Measurements from ENCODE around the gene CARS2. TPM values are rescaled to one million over a fixed set of nuclear protein-coding genes. Genes with fewer than 3 reads are reported as not detected.

Gene CARS2
- total and polyA plus RNA-seq, 4 donors: 47.7 to 65.0 (median 54.2) TPM

DNA sequence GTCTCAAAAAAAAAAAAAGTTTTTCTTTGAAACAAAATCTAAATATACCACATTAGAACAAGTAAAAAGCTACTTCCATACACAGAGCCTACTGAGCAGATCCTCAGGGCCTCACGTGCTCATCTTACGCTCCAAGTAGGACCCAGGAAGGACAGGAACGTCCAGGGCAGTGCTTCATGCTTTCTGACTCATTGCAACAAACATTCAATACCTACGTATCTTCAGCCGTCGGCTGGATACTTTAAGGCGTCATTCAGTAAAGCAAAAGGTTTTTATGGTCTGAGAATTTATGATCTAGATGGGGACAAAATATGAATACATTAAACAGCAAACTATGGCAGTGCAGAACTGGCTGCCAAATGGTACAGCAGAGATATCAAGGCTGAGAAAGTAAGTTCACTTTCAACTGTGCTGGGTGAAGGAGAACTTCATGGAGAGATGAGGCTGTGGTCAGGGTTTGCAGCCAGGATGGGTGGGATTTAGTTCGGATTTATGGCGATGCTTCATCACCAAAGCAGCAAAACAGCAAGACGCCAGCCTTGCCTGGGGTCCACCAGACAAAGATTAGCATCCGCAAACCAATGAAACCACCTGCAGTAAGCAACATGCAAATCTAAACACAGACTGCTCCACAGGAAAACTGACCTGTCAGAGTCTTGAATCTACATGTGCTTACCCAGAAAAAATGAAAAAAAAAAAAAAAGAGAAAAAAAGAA is 20.5 kb downstream of the CARS2 start:
- Histone ChIP-seq H3K4me1 (ENCODE audit: control insufficient read depth, insufficient read depth, low read length) (peaks cover 10% of the 10 kb centered on the region), H3K9me3 (ENCODE audit: control insufficient read depth, insufficient read depth, low read length) (no peaks in the 10 kb centered on the region), H3K4me3 (ENCODE audit: low read depth, low read length) (no peak overlapping the region), H3K27ac (ENCODE audit: low read depth, low read length) (no peak overlapping the region), H3K27me3 (ENCODE audit: control insufficient read depth, insufficient read depth, low read length) (no peaks in the 10 kb centered on the region), H3K36me3 (ENCODE audit: control insufficient read depth, insufficient read depth, low read length) (peaks cover 60% of the 10 kb centered on the region)
- 74% methylated on average over 4 of the region's 11 CpGs for WGBS (ENCODE audit: insufficient coverage)
- DNase-seq (ENCODE audit: low read depth in 4 of 6, low spot score in 6 of 6): no peak

DNA sequence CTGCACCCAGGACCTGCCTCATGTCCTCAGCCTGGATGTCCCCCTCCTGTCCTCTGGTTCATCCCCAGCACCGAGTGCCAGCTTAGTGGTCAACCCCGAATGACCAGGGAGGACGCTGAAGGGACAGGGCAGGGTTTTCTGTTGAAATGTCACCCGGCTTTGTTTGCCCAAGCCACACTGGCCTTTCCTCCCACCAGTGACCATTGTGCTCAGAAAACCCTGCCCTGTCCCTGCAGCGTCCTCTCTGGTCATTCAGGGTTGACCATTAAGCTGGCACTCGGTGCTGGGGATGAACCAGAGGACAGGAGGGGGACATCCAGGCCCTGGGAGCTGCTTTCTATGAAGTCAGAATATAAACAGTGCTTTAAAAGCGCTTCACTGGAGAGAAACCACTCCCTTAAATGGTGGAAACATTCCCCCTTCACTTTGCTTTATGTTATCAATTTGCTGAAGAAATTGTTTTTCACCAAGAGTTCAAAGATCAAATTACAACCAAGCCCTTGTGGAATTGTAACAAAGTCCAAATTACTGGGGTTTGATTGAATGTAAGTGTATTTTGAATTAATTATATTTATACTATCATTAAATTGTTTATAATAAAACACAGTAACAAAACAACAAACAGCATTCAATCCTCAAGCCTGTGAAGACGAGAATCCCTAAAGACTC is 21.4 kb downstream of the CARS2 start:
- H3K36me3 ChIP-seq (ENCODE audit: control insufficient read depth, insufficient read depth, low read length): peaks cover 66% of the 10 kb centered on the region
- no peak overlapping the region for H3K4me3 ChIP-seq (ENCODE audit: low read depth, low read length)
- peaks cover 10% of the 10 kb centered on the region for H3K4me1 ChIP-seq (ENCODE audit: control insufficient read depth, insufficient read depth, low read length)
- H3K27ac ChIP-seq (ENCODE audit: low read depth, low read length): no peak overlapping the region
- no peaks in the 10 kb centered on the region for H3K9me3 ChIP-seq (ENCODE audit: control insufficient read depth, insufficient read depth, low read length)
- no peak for DNase-seq (ENCODE audit: low read depth in 4 of 6, low spot score in 6 of 6)
- WGBS (ENCODE audit: insufficient coverage): 88% methylated on average over 6 of the region's 8 CpGs
- no peaks in the 10 kb centered on the region for H3K27me3 ChIP-seq (ENCODE audit: control insufficient read depth, insufficient read depth, low read length)

DNA sequence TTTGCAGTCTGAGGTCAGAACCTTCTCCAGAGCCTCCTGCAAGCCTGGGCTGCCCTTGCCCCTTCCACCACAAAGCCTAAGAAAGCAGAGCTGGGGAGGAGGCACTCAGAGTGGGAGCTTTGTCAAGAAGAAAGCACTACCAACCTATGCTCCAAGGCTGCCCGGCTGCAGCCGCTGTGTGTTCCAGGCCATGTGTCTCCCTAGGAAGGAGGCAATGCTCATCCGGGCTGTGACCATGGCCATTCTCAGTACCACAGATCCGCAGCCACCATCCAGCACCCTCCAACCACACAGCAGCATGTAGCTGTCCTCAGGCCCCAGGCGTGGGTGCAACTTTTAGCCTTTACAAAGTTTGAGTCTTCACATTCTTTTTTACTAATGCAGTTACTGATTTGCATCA is 22.0 kb downstream of the CARS2 start:
- peaks cover 10% of the 10 kb centered on the region for H3K4me1 ChIP-seq (ENCODE audit: control insufficient read depth, insufficient read depth, low read length)
- no peaks in the 10 kb centered on the region for H3K9me3 ChIP-seq (ENCODE audit: control insufficient read depth, insufficient read depth, low read length)
- H3K36me3 ChIP-seq (ENCODE audit: control insufficient read depth, insufficient read depth, low read length): peaks cover 66% of the 10 kb centered on the region
- 92% methylated on average over 4 of the region's 5 CpGs for WGBS (ENCODE audit: insufficient coverage)
- H3K4me3 ChIP-seq (ENCODE audit: low read depth, low read length): no peak overlapping the region
- DNase-seq (ENCODE audit: low read depth in 4 of 6, low spot score in 6 of 6): no peak
- no peak overlapping the region for H3K27ac ChIP-seq (ENCODE audit: low read depth, low read length)
- H3K27me3 ChIP-seq (ENCODE audit: control insufficient read depth, insufficient read depth, low read length): no peaks in the 10 kb centered on the region

DNA sequence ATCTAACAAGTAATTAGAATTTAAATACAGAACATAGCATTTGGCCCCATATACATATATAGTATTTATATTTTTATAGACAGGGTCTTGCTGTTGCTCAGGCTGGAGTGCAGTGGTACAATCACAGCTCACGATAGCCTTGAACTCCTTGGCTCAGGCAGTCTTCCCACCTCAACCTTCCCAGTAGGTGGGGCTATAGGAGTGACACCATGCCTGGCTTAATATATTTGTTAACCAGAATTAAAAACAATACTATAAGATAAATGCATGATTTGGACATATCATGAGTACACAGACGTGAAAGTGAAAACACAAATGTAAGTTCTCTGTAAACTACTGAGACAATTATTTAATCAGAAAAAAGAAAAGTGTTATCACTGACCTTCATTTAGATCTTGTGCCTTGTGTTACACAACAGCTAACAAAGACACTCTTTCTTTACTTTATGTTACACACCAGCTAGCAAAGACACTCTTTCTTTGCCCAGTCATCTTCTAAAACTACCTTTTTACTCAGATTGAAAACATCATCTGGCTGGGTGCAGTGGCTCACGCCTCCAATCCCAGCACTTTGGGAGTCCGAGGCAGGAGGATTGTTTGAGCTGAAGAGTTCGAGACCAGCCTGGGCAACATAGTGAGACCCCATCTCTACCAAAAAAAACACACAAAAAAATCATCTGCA is 22.6 kb downstream of the CARS2 start:
- H3K4me1 ChIP-seq (ENCODE audit: control insufficient read depth, insufficient read depth, low read length): peaks cover 10% of the 10 kb centered on the region
- no peak overlapping the region for H3K4me3 ChIP-seq (ENCODE audit: low read depth, low read length)
- no peak overlapping the region for H3K27ac ChIP-seq (ENCODE audit: low read depth, low read length)
- no CpG with 5 or more reads among the region's 5 CpGs for WGBS (ENCODE audit: insufficient coverage)
- no peaks in the 10 kb centered on the region for H3K9me3 ChIP-seq (ENCODE audit: control insufficient read depth, insufficient read depth, low read length)
- H3K27me3 ChIP-seq (ENCODE audit: control insufficient read depth, insufficient read depth, low read length): no peaks in the 10 kb centered on the region
- H3K36me3 ChIP-seq (ENCODE audit: control insufficient read depth, insufficient read depth, low read length): peaks cover 69% of the 10 kb centered on the region
- DNase-seq (ENCODE audit: low read depth in 4 of 6, low spot score in 6 of 6): peak in 1 of 6 donors; percentile 49

DNA sequence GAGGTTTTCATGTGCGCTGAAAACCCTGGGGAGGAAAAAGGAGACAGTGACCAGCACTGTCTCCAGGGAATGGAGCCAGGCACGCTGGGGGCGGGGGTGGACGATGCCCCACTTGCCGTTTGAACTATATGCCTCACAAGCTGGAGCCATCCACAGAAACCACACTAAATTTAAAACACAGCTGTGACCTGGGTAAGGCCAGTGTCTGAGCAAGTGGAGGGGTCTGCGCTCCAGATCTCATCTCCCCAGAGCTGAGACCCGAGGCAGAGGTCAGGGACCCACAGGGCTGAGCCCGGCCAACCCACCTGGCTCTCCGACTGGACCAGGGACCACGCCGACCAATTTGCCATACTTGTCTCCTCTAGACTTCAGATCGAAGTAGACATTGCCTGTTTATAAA is 23.2 kb downstream of the CARS2 start:
- H3K27me3 ChIP-seq (ENCODE audit: control insufficient read depth, insufficient read depth, low read length): no peaks in the 10 kb centered on the region
- no peak for DNase-seq (ENCODE audit: low read depth in 4 of 6, low spot score in 6 of 6)
- H3K27ac ChIP-seq (ENCODE audit: low read depth, low read length): no peak overlapping the region
- no peak overlapping the region for H3K4me3 ChIP-seq (ENCODE audit: low read depth, low read length)
- no peaks in the 10 kb centered on the region for H3K9me3 ChIP-seq (ENCODE audit: control insufficient read depth, insufficient read depth, low read length)
- peaks cover 71% of the 10 kb centered on the region for H3K36me3 ChIP-seq (ENCODE audit: control insufficient read depth, insufficient read depth, low read length)
- WGBS (ENCODE audit: insufficient coverage): 97% methylated on average over 8 of the region's 12 CpGs
- peaks cover 10% of the 10 kb centered on the region for H3K4me1 ChIP-seq (ENCODE audit: control insufficient read depth, insufficient read depth, low read length)

DNA sequence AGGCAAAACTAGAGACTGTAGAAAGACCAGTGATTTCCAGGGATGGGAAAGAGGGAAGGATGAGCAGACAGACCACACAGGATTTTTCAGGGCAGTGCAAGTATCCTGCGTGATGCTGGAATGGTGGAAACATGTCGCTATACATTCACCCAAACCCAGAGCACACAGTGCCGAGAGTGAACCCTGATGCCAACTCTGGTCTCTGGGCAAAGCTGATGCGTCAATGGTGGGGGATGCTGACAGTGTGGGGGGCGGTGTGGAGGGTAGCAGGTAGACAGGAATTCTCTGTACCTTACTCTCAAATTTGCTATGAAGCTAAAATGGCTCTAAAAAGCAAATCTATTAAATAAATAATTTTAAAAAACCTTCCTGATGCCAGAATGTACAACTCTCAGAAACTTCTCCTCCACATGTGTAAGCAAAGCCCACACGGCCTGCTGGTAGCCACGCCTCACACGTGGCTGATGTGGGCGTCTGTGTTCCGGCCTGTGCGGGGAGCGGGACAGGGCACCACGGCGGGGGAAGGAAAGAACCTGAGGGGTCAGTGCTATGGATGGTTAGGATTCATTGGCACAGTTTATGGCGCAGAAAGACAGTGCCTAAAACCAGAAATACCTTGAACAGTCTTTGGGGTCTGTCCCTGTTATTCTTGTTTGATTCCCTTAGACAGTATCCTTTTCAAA is 23.9 kb downstream of the CARS2 start:
- Histone ChIP-seq H3K9me3 (ENCODE audit: control insufficient read depth, insufficient read depth, low read length) (no peaks in the 10 kb centered on the region), H3K36me3 (ENCODE audit: control insufficient read depth, insufficient read depth, low read length) (peaks cover 71% of the 10 kb centered on the region), H3K27me3 (ENCODE audit: control insufficient read depth, insufficient read depth, low read length) (no peaks in the 10 kb centered on the region), H3K4me1 (ENCODE audit: control insufficient read depth, insufficient read depth, low read length) (peaks cover 10% of the 10 kb centered on the region), H3K27ac (ENCODE audit: low read depth, low read length) (no peak overlapping the region), H3K4me3 (ENCODE audit: low read depth, low read length) (no peak overlapping the region)
- WGBS (ENCODE audit: insufficient coverage): 88% methylated on average over 5 of the region's 15 CpGs
- no peak for DNase-seq (ENCODE audit: low read depth in 4 of 6, low spot score in 6 of 6)

DNA sequence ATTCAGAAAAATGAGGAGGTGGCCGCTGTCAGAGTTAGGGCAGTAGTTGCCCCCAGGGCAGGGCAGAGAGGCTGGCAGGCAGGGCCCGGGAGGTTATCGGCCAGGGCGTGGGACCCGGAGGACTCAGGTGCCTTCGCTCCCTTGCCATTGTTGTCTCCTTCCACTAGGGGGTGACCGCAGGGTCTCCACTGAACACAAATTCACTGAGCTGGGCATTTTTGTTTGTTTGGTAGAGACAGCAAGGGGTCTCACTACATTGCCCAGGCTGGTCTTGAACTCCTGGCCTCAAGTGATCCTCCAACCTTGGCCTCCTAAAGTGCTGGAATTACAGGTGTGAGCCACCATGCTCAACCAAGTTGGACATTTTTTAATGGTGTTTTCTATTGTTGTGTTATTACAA is 25.1 kb downstream of the CARS2 start:
- no peak for DNase-seq (ENCODE audit: low read depth in 4 of 6, low spot score in 6 of 6)
- Histone ChIP-seq H3K4me3 (ENCODE audit: low read depth, low read length) (no peak overlapping the region), H3K36me3 (ENCODE audit: control insufficient read depth, insufficient read depth, low read length) (peaks cover 72% of the 10 kb centered on the region), H3K4me1 (ENCODE audit: control insufficient read depth, insufficient read depth, low read length) (peaks cover 10% of the 10 kb centered on the region), H3K9me3 (ENCODE audit: control insufficient read depth, insufficient read depth, low read length) (no peaks in the 10 kb centered on the region), H3K27me3 (ENCODE audit: control insufficient read depth, insufficient read depth, low read length) (no peaks in the 10 kb centered on the region), H3K27ac (ENCODE audit: low read depth, low read length) (no peak overlapping the region)
- WGBS (ENCODE audit: insufficient coverage): 98% methylated on average over 4 of the region's 7 CpGs

DNA sequence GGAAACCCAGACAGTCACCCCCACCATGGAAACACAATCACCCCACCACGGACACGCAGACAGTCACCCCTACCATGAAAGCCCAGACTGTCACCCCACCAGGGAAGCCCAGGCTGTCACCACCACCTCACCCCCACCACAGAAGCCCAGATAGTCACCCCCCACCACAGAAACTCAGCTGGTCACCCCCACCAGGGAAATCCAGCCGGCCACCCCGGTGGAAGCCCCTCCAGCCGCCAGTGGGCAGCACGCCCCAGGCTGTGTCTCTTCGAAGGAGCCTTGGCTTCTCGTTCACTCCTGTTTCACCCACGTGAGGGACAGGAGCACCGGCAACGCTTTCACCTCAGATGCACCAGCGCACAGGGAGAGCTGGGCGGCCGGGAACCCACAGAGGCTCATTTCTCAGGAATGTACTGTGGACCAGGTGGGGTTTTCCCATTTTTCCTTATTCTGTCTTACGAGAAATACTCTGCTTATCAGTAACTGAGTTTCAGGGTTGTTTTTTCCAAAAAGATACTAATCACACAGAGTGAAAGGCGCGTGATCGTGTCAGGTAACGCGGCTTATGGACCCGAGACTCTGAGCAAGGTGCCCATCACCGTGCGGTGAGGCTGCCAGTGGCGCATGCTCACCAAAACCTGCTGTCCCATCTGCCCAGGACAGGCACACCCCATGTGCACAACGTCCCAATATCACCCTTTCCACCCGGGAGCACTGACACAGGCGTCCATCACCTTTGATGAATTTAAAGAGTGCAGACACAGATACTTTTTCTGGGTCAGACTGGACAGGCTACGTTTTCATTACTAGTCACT is 28.0 kb downstream of the CARS2 start:
- DNase-seq (ENCODE audit: low read depth in 4 of 6, low spot score in 6 of 6): no peak
- Histone ChIP-seq H3K4me3 (ENCODE audit: low read depth, low read length) (no peak overlapping the region), H3K27me3 (ENCODE audit: control insufficient read depth, insufficient read depth, low read length) (no peaks in the 10 kb centered on the region), H3K4me1 (ENCODE audit: control insufficient read depth, insufficient read depth, low read length) (no peaks in the 10 kb centered on the region), H3K27ac (ENCODE audit: low read depth, low read length) (no peak overlapping the region), H3K36me3 (ENCODE audit: control insufficient read depth, insufficient read depth, low read length) (peaks cover 61% of the 10 kb centered on the region), H3K9me3 (ENCODE audit: control insufficient read depth, insufficient read depth, low read length) (no peaks in the 10 kb centered on the region)
- 90% methylated on average over 26 of the region's 28 CpGs for WGBS (ENCODE audit: insufficient coverage)
